GM12878 (cell line): ENCODE results near the gene HIGD1C. TPM values are rescaled to one million over a fixed set of nuclear protein-coding genes. Genes with fewer than 3 reads are reported as not detected.

Experiments used
- ATAC-seq: fragments of 200-7000 bp; cut with Tn5 transposase; 3 replicates; pipeline ENCODE4 v1.9.1; 2020; ENCODE audit warnings: mild to moderate bottlenecking, moderate library complexity
- BruUV-seq: library from RNA; stranded (reverse); fragments of 400-500 nt; replicated peaks from 2 replicates; lab custom pipeline; 2021; lab: Mats Ljungman, UMichigan
- CTCF ChIA-PET: fragments of 300-600 bp; sonication (Branson Sonifier 250); formaldehyde crosslinking; extraction: SDS; loops from one replicate; lab custom pipeline; 2021; ENCODE audit warnings: inconsistent platforms; lab: Yijun Ruan, JAX
- POLR2A ChIA-PET: fragments of 350-600 bp; formaldehyde crosslinking; extraction: SDS; loops from one replicate; lab custom pipeline; 2021; ENCODE audit warnings: inconsistent platforms; lab: Charles Lee
- RAD21 ChIA-PET: fragments of 300-600 bp; sonication (Branson Sonifier 250); formaldehyde crosslinking; loops from one replicate; lab custom pipeline; 2023; ENCODE audit warnings: antibody characterized with exemption; ENCODE audit not compliant: unreplicated experiment; lab: Charles Lee
- SMC1A ChIA-PET: fragments of 300-600 bp; sonication (Branson Sonifier 250); formaldehyde crosslinking; loops from one replicate; lab custom pipeline; 2023; ENCODE audit not compliant: unreplicated experiment, uncharacterized antibody; lab: Charles Lee
- DNase-seq: peaks from one replicate; pipeline ENCODE4 v3.0.0-alpha.2; 2011; ENCODE audit warnings: low read depth, low spot score
- FAIRE-seq: peaks from 3 replicates; lab custom pipeline; 2011; peaks lifted over from hg19 to GRCh38; lab: Jason Lieb, UNC
- H2AFZ ChIP-seq: 2 replicates; pipeline ENCODE4 v1.6.0; 2011; ENCODE audit warnings: low read depth, low read length, control low read depth; ENCODE audit not compliant: control insufficient read depth
- H3K27ac ChIP-seq: 2 replicates; pipeline ENCODE4 v1.5.1; 2011; ENCODE audit warnings: control low read depth; ENCODE audit not compliant: control insufficient read depth, insufficient read depth
- H3K27me3 ChIP-seq, 2 experiments: replicated peaks in 1 of 2; 2 replicates each; pipeline versions ENCODE4 v1.6.0 to v1.6.1; 2011; ENCODE audit warnings: low read length in 1 of 2; ENCODE audit not compliant: control insufficient read depth in 2 of 2, insufficient read depth in 2 of 2
- H3K36me3 ChIP-seq, 2 experiments: 2 replicates each; pipeline ENCODE4 v1.5.1; 2011; ENCODE audit warnings: low read length in 1 of 2; ENCODE audit not compliant: control insufficient read depth in 2 of 2, insufficient read depth in 2 of 2
- H3K4me1 ChIP-seq: 2 replicates; pipeline ENCODE4 v1.6.1; 2011; ENCODE audit warnings: mild to moderate bottlenecking, low read length, moderate library complexity, mixed read lengths; ENCODE audit not compliant: control insufficient read depth, insufficient read depth
- H3K4me2 ChIP-seq: 2 replicates; pipeline ENCODE4 v1.6.0; 2011; ENCODE audit warnings: control low read depth; ENCODE audit not compliant: control insufficient read depth, insufficient read depth
- H3K4me3 ChIP-seq: fragments of 200-600 bp; sonication (generic); 2 replicates; pipeline ENCODE4 v1.5.1; 2016
- H3K79me2 ChIP-seq: 2 replicates; pipeline ENCODE4 v1.6.0; 2011; ENCODE audit warnings: low read length; ENCODE audit not compliant: control insufficient read depth, insufficient read depth
- H3K9ac ChIP-seq: 2 replicates; pipeline ENCODE4 v1.8.0; 2011; ENCODE audit warnings: low read length, control low read depth, mixed read lengths; ENCODE audit not compliant: control insufficient read depth, insufficient read depth
- H3K9me3 ChIP-seq: replicated peaks from 3 replicates; pipeline ENCODE4 v1.5.1; 2011; ENCODE audit warnings: mild to moderate bottlenecking, low read length; ENCODE audit not compliant: control insufficient read depth, insufficient read depth
- H4K20me1 ChIP-seq: 2 replicates; pipeline ENCODE4 v1.6.0; 2011; ENCODE audit not compliant: control insufficient read depth, insufficient read depth
- BACH1 ChIP-seq: fragments of 450-650 bp; IDR thresholded peaks from 2 replicates; pipeline ENCODE4 v1.6.1; 2017; ENCODE audit warnings: mild to moderate bottlenecking, borderline replicate concordance
- BCL11A ChIP-seq: IDR thresholded peaks from 2 replicates; pipeline ENCODE4 v1.6.1; 2011; ENCODE audit warnings: low read depth, low read length
- CREB1 ChIP-seq: IDR thresholded peaks from 2 replicates; pipeline ENCODE4 v1.6.1; 2012; ENCODE audit warnings: low read depth, mild to moderate bottlenecking, inconsistent platforms
- DPF2 ChIP-seq: fragments of 450-650 bp; IDR thresholded peaks from 2 replicates; pipeline ENCODE4 v1.6.1; 2017; ENCODE audit warnings: mild to moderate bottlenecking
- FOS ChIP-seq: IDR thresholded peaks from 3 replicates; pipeline ENCODE4 v1.6.1; 2011; ENCODE audit warnings: borderline replicate concordance; ENCODE audit not compliant: insufficient read length; ENCODE audit errors: extremely low read depth
- HCFC1 ChIP-seq: fragments of 150-350 bp; IDR thresholded peaks from 2 replicates; pipeline ENCODE4 v1.6.1; 2014; ENCODE audit warnings: low read length
- HDAC6 ChIP-seq: fragments of 200-600 bp; sonication (generic); IDR thresholded peaks from one replicate; pipeline ENCODE4 v1.8.0; 2017; ENCODE audit warnings: antibody characterized with exemption; ENCODE audit not compliant: unreplicated experiment
- IKZF1 ChIP-seq: fragments of 450-650 bp; conservative IDR thresholded peaks from 2 replicates; pipeline ENCODE4 v1.6.1; 2017; ENCODE audit warnings: antibody characterized with exemption, mild to moderate bottlenecking
- IRF3 ChIP-seq: fragments of 450-650 bp; IDR thresholded peaks from 2 replicates; pipeline ENCODE4 v1.6.1; 2014; ENCODE audit warnings: mild to moderate bottlenecking
- JUNB ChIP-seq: IDR thresholded peaks from 2 replicates; pipeline ENCODE4 v1.6.1; 2016; ENCODE audit warnings: antibody characterized with exemption, mild to moderate bottlenecking
- LARP7 ChIP-seq: fragments of 450-650 bp; IDR thresholded peaks from 2 replicates; pipeline ENCODE4 v1.6.1; 2017; ENCODE audit warnings: mild to moderate bottlenecking
- NFIC ChIP-seq: IDR thresholded peaks from 2 replicates; pipeline ENCODE4 v1.6.1; 2012; ENCODE audit warnings: low read depth, mild to moderate bottlenecking, inconsistent platforms, low read length, moderate library complexity
- PRDM15 ChIP-seq: fragments of 450-650 bp; formaldehyde crosslinking; IDR thresholded peaks from 2 replicates; pipeline ENCODE4 v1.4.0; 2020; ENCODE audit warnings: mild to moderate bottlenecking, moderate library complexity
- RCOR1 ChIP-seq: conservative IDR thresholded peaks from 2 replicates; pipeline ENCODE4 v1.6.1; 2012; ENCODE audit warnings: low read depth, low read length, improper control_type of control experiment
- RUNX3 ChIP-seq: IDR thresholded peaks from 2 replicates; pipeline ENCODE4 v1.6.1; 2012; ENCODE audit warnings: low read length, inconsistent platforms
- SKIL ChIP-seq: fragments of 450-650 bp; IDR thresholded peaks from 2 replicates; pipeline ENCODE4 v1.6.1; 2017; ENCODE audit warnings: mild to moderate bottlenecking, low read depth, inconsistent platforms; ENCODE audit not compliant: poor library complexity, severe bottlenecking
- SREBF1 ChIP-seq: IDR thresholded peaks from 2 replicates; pipeline ENCODE4 v1.6.1; 2012; ENCODE audit warnings: mild to moderate bottlenecking, low read length
- TBL1XR1 ChIP-seq: IDR thresholded peaks from 2 replicates; pipeline ENCODE4 v1.6.1; 2012; ENCODE audit warnings: low read depth, low read length, improper control_type of control experiment
- WGBS: methylation state at CpG from one replicate; pipeline ENCODE4 v1.1.6; 2016; ENCODE audit warnings: low lambda C conversion rate; ENCODE audit not compliant: insufficient replicate concordance, insufficient coverage; ENCODE audit errors: missing lambda C conversion rate; 5-methylcytosine and 5-hydroxymethylcytosine counted together
- in situ Hi-C: fragments of 300-500 bp; cut with MboI; formaldehyde crosslinking; loops from 9 replicates; pipeline ENCODE4 v1.14.3; 2018; ENCODE audit warnings: mixed read lengths
- intact Hi-C: fragments of 100-400 bp; cut with micrococcal nuclease; formaldehyde crosslinking; loops from one replicate; pipeline ENCODE4 v1.14.2; 2022; ENCODE audit not compliant: unreplicated experiment
- polyA plus RNA-seq, 11 experiments: library from polyadenylated mRNA; depleted of rRNA in 4 of 11; unstranded in 6 of 11; stranded (reverse) in 5 of 11; fragments of >200 nt; fragmentation: Nextera tagmentation in 4 of 11; fragmentation: Illumina TruSeq in 1 of 11; extraction: Ambion mirVana in 4 of 11; extraction: Trizol in 1 of 11; gene quantifications; 1 replicate in 1 of 11; 2 replicates in 10 of 11; pipeline versions ENCODE4 v1.2.1 to v1.2.3, GENCODE V29; 2011 to 2016; ENCODE audit warnings: inconsistent platforms in 2 of 11, missing spikeins in 2 of 11, low read depth in 1 of 11
- total RNA-seq, 4 experiments: library from RNA; depleted of rRNA in 3 of 4; stranded (reverse); fragments of >200 nt in 3 of 4; fragmentation: Illumina TruSeq in 1 of 4; extraction: Trizol in 1 of 4; gene quantifications; 2 replicates each; pipeline versions ENCODE4 v1.2.1 to v1.2.3, GENCODE V29; 2013 to 2021

Gene HIGD1C
- total and polyA plus RNA-seq, 10 of the 15 experiments (the other 5 are each of a cell fraction or from before 2014, with no cell fraction given): not detected

- no peaks in the 10 kb centered on the region for H4K20me1 ChIP-seq
- H3K79me2 ChIP-seq: no peaks in the 10 kb centered on the region
- intact Hi-C loops (no loop called here), in situ Hi-C loops (no loop called here)
- ATAC-seq: no peak
- no peak for DNase-seq
- H3K9me3 ChIP-seq: peaks cover 3% of the 10 kb centered on the region; the same call in 2 of the 3 replicates
- H3K4me3 ChIP-seq: no peak overlapping the region
- no peaks in the 10 kb centered on the region for H3K27me3 ChIP-seq
- SMC1A ChIA-PET: no interaction called here
- TF ChIP-seq HDAC6 (no peak), SKIL (no peak), HCFC1 (no peak), JUNB (no peak), RUNX3 (no peak), FOS (no peak), TBL1XR1 (no peak), SREBF1 (no peak), BCL11A (no peak), BACH1 (no peak), RCOR1 (no peak), CREB1 (no peak), NFIC (no peak), DPF2 (no peak), IKZF1 (no peak), IRF3 (no peak), PRDM15 (CRISPR knock-in tag) (no peak), LARP7 (no peak)
- H3K9ac ChIP-seq: no peak overlapping the region
- RAD21 ChIA-PET: interaction anchor here (0.6 to 1.0 kb wide), 2 partner anchors 94 to 419 kb away, joined by 3 read pairs; no protein-coding TSS in a partner anchor
- WGBS: 75% methylated on average over 3 of the region's 3 CpGs
- FAIRE-seq: no peak
- no peak overlapping the region for H3K27ac ChIP-seq
- CTCF ChIA-PET: interaction anchor here (0.6 to 2.2 kb wide), 2 partner anchors 154 to 418 kb away, joined by 3 to 5 read pairs; no protein-coding TSS in a partner anchor
- no peaks in the 10 kb centered on the region for H3K36me3 ChIP-seq
- H2AFZ ChIP-seq: no peak overlapping the region
- peaks cover 25% of the 10 kb centered on the region for H3K4me1 ChIP-seq
- BruUV-seq: no TSS peak
- POLR2A ChIA-PET: interaction anchor here (0.6 kb wide), 2 partner anchors 34 to 160 kb away, joined by 4 read pairs; no protein-coding TSS in a partner anchor
- no peak overlapping the region for H3K4me2 ChIP-seq
Measured at GRCh38 chr12:50922820-50923219, 29.5 kb upstream of the HIGD1C start.
